Activated CD4-positive, alpha-beta memory T cell treated with anti-CD3 and anti-CD28 coated beads, Interleukin-2, amount 10 ng/mL, durations not matched to agents 7 days and 5 days (primary cell): ENCODE results near the gene KCNQ1. TPM values are rescaled to one million over a fixed set of nuclear protein-coding genes. Genes with fewer than 3 reads are reported as not detected.
"Not testable (repeated sequence)": the region's sequence is repeated elsewhere in the genome, so short reads cannot be mapped to it uniquely, and the experiment has no call there.

Source experiments
- CTCF ChIA-PET: fragments of 350-600 bp; sonication (Branson Sonifier 250); formaldehyde crosslinking; loops from one replicate; lab custom pipeline; 2021; ENCODE audit warnings: antibody characterized with exemption, inconsistent platforms; lab: Charles Lee
- POLR2A ChIA-PET: fragments of 350-600 bp; sonication (Branson Sonifier 250); formaldehyde crosslinking; loops from one replicate; lab custom pipeline; 2021; ENCODE audit warnings: antibody characterized with exemption; lab: Charles Lee
- DNase-seq: peaks from one replicate; pipeline ENCODE4 v3.0.0-alpha.2; 2020
- H3K27ac Mint-ChIP-seq: one replicate; pipeline ENCODE4 v1.8.0; 2021; ENCODE audit warnings: mild to moderate bottlenecking, mixed read lengths
- H3K27me3 Mint-ChIP-seq: one replicate; pipeline ENCODE4 v1.8.0; 2021; ENCODE audit warnings: mixed read lengths
- H3K36me3 Mint-ChIP-seq: one replicate; pipeline ENCODE4 v1.8.0; 2021; ENCODE audit warnings: low read depth, mixed read lengths
- H3K4me1 Mint-ChIP-seq: one replicate; pipeline ENCODE4 v1.8.0; 2021; ENCODE audit warnings: mixed read lengths
- H3K4me3 Mint-ChIP-seq: one replicate; pipeline ENCODE4 v1.8.0; 2021; ENCODE audit warnings: mild to moderate bottlenecking, mixed read lengths
- H3K9me3 Mint-ChIP-seq: one replicate; pipeline ENCODE4 v1.8.0; 2021; ENCODE audit warnings: mixed read lengths
- total RNA-seq, 2 experiments: library from RNA; stranded (reverse); gene quantifications; one replicate each; pipeline ENCODE4 v1.2.3, GENCODE V29; 2021

The KCNQ1 gene
- total RNA-seq, 2 experiments from 2014 or later, result 14.8 to 15.0 TPM

- DNase-seq, result no peak
- POLR2A ChIA-PET, result no interaction called here
- Mint-ChIP-seq H3K4me3 (no peak overlapping the region), H3K27ac (no peak overlapping the region), H3K9me3 (peaks cover 15% of the 10 kb centered on the region), H3K36me3 (peaks cover 16% of the 10 kb centered on the region), H3K4me1 (peaks cover 5% of the 10 kb centered on the region), H3K27me3 (peaks cover 3% of the 10 kb centered on the region)
- CTCF ChIA-PET, result no interaction called here
Measured at GRCh38 chr11:2473361-2474058, 28.7 kb downstream of the KCNQ1 start.

- Mint-ChIP-seq H3K9me3 (peaks cover 21% of the 10 kb centered on the region), H3K27me3 (no peaks in the 10 kb centered on the region), H3K36me3 (peaks cover 22% of the 10 kb centered on the region), H3K4me3 (no peak overlapping the region), H3K27ac (no peak overlapping the region), H3K4me1 (no peaks in the 10 kb centered on the region)
- ChIA-PET POLR2A (no interaction called here), CTCF (no interaction called here)
- no peak for DNase-seq
Measured at GRCh38 chr11:2474059-2474901, 29.5 kb downstream of the KCNQ1 start.

DNA sequence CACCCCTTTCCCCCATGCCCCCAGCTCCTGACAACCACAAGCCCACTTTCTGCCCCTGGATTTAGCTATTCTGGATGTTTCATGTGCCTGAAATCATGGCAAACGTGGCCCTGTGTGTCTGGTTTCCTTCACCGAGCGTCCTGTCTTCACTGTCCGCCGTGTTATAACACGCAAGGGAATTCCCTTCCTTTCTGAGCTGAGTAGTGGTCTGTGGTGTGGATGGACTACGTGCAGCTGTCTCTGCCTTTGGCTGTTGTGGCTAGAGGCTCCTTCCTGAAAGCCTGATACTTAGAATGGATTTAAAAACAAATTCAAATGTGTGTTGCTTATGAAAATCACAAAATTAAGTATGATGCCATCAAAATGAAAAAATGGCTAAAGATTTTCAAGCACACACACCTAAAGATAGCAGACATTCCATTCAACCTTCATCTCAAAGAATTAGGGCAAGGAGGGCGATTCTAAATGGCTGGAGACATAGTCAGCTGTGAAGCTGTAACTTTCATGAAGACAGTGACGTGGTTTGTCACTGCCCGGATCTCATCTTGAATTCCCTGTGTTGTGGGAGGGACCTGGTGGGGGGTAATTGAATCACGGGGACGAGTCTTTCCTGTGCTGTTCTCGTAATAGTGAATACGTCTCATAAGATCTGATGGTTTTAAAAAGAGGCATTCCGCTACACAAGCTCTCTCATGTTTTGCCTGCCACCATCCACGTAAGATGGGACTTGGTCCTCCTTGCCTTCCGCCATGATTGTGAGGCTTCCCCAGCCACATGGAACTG, 30.5 kb downstream of the KCNQ1 start:
- POLR2A ChIA-PET, result no interaction called here
- H3K4me1 Mint-ChIP-seq, result peaks cover 2% of the 10 kb centered on the region
- no peak for DNase-seq
- no peaks in the 10 kb centered on the region for H3K27me3 Mint-ChIP-seq
- H3K9me3 Mint-ChIP-seq, result peaks cover 29% of the 10 kb centered on the region
- no peak overlapping the region for H3K4me3 Mint-ChIP-seq
- H3K36me3 Mint-ChIP-seq, result peaks cover 32% of the 10 kb centered on the region
- CTCF ChIA-PET, result no interaction called here
- H3K27ac Mint-ChIP-seq, result no peak overlapping the region

DNA sequence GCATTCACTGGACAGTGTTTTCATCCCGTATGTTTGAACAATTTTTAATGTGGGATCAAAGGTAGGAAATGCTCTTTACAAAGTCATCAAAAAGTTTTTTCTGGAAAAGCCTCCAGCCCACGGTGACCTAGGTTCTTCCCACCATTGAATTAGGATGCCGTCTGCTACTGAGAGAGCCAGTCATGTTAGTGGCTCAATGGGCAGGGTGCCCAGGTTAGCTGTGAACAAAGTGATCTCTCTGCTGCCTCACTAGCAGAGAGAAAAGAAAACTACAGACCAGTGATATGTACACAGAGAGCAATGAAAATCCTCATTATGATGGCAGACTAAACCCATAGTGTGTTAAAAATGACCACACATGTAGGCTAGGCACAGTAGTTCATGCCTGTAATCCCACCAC, 32.4 kb downstream of the KCNQ1 start:
- CTCF ChIA-PET, result interaction anchor here (0.9 kb wide), 1 partner anchor 498 kb away, joined by 3 read pairs; no protein-coding TSS in a partner anchor
- Mint-ChIP-seq H3K27ac (no peak overlapping the region), H3K27me3 (no peaks in the 10 kb centered on the region), H3K4me1 (peaks cover 13% of the 10 kb centered on the region), H3K36me3 (peaks cover 36% of the 10 kb centered on the region), H3K4me3 (no peak overlapping the region), H3K9me3 (peaks cover 28% of the 10 kb centered on the region)
- no peak for DNase-seq
- POLR2A ChIA-PET, result no interaction called here

- Mint-ChIP-seq H3K27ac (no peak overlapping the region), H3K27me3 (no peaks in the 10 kb centered on the region), H3K9me3 (peaks cover 28% of the 10 kb centered on the region), H3K36me3 (peaks cover 36% of the 10 kb centered on the region), H3K4me3 (no peak overlapping the region), H3K4me1 (peaks cover 13% of the 10 kb centered on the region)
- ChIA-PET POLR2A (no interaction called here), CTCF (interaction anchor here (0.9 kb wide), 1 partner anchor 498 kb away, joined by 3 read pairs; no protein-coding TSS in a partner anchor)
- DNase-seq, result no peak
Measured at GRCh38 chr11:2477936-2478335, 33.1 kb downstream of the KCNQ1 start.

DNA sequence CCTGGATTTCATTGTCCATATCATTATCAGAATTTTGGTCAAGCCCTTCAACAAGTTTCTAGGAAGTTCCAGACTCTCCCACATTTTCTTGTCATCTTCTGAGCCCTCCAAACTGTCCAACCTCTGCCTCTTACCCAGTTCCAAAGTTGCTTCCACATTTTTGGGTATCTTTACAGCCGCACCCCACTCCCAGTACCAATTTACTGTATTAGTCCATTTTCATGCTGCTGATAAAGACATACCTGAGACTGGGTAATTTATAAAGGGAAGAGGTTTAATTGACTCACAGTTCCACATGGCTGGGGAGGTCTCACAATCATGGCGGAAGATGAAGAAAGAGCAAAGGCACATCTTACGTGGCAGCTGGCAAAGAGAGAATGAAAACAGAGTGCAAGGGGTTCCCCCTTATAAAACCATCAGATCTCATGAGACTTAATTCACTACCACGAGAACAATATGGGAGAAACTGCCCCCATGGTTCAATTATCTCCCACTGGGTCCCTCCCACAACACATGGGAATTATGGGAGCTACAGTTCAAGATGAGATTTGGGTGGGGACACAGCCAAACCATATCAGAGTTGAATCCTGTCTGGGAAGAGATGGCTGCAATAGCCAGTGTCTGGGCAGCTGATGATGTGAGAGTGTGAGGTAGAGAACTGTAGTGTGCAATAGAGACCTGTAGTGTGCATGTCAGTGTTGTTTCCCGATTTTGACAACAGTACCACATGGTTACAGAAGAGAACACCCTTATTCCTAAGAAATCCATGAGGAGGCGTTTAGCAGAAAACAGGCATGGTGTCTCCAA, 35.5 kb downstream of the KCNQ1 start:
- H3K27me3 Mint-ChIP-seq, H3K4me3 Mint-ChIP-seq, DNase-seq, POLR2A ChIA-PET, H3K27ac Mint-ChIP-seq, CTCF ChIA-PET: not testable (repeated sequence)
- Mint-ChIP-seq H3K36me3 (peaks cover 43% of the 10 kb centered on the region), H3K4me1 (peaks cover 13% of the 10 kb centered on the region), H3K9me3 (peaks cover 29% of the 10 kb centered on the region)

DNA sequence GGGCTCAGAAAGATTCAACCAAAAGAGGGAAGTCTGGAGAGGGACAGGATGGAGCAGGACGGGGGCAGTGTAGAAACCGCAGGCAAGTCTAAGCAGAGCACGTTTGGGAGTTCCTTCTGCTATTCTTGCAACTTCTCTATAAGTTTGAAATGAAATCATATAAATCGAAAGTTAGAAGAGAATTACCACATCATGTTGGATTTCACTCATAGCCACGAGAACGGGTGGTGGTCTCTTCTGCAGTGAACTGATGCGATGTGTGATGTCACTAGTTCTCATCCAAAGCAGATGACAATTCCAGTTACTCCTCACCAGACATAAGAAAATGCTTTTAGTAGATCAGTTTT, 36.0 kb downstream of the KCNQ1 start:
- H3K4me3 Mint-ChIP-seq, result no peak overlapping the region
- H3K27ac Mint-ChIP-seq, result no peak overlapping the region
- peaks cover 47% of the 10 kb centered on the region for H3K36me3 Mint-ChIP-seq
- peaks cover 34% of the 10 kb centered on the region for H3K9me3 Mint-ChIP-seq
- ChIA-PET POLR2A (no interaction called here), CTCF (no interaction called here)
- no peaks in the 10 kb centered on the region for H3K27me3 Mint-ChIP-seq
- H3K4me1 Mint-ChIP-seq, result peaks cover 13% of the 10 kb centered on the region
- DNase-seq, result no peak

- CTCF ChIA-PET, result no interaction called here
- no peak for DNase-seq
- H3K27ac Mint-ChIP-seq, result no peak overlapping the region
- H3K4me3 Mint-ChIP-seq, result no peak overlapping the region
- POLR2A ChIA-PET, result no interaction called here
- H3K9me3 Mint-ChIP-seq, result peaks cover 36% of the 10 kb centered on the region
- peaks cover 51% of the 10 kb centered on the region for H3K36me3 Mint-ChIP-seq
- H3K4me1 Mint-ChIP-seq, result peaks cover 13% of the 10 kb centered on the region
- H3K27me3 Mint-ChIP-seq, result no peaks in the 10 kb centered on the region
Measured at GRCh38 chr11:2481253-2481652, 36.4 kb downstream of the KCNQ1 start.

DNA sequence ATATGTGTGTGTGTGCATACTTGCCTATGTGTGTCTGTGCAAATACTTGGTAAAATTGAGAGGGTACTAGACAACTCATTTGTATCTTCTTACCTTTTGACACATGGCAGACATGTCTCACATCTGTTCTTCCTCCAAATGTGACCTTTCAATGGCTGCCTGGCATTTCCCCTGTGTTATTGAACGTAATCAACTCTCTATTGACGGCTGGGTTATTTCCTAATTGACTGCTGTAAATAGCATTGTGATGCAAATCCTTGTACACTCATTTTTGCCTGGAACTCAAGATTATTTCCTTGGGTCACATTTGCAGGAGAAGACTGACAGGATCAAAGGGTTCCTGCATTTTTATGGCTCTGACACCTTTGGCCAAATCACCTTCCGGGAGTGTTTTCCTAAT, 37.4 kb downstream of the KCNQ1 start:
- Mint-ChIP-seq H3K9me3 (peaks cover 42% of the 10 kb centered on the region), H3K4me1 (peaks cover 13% of the 10 kb centered on the region), H3K36me3 (peaks cover 51% of the 10 kb centered on the region), H3K4me3 (no peak overlapping the region), H3K27ac (no peak overlapping the region), H3K27me3 (no peaks in the 10 kb centered on the region)
- CTCF ChIA-PET, result no interaction called here
- POLR2A ChIA-PET, result no interaction called here
- no peak for DNase-seq

GRCh38 chr11:2482745-2483144, 37.9 kb downstream of the KCNQ1 start:
- peaks cover 13% of the 10 kb centered on the region for H3K4me1 Mint-ChIP-seq
- H3K9me3 Mint-ChIP-seq, result peaks cover 42% of the 10 kb centered on the region
- DNase-seq, result no peak
- POLR2A ChIA-PET, result no interaction called here
- CTCF ChIA-PET, result no interaction called here
- H3K36me3 Mint-ChIP-seq, result peaks cover 49% of the 10 kb centered on the region
- H3K4me3 Mint-ChIP-seq, result no peak overlapping the region
- H3K27ac Mint-ChIP-seq, result no peak overlapping the region
- no peaks in the 10 kb centered on the region for H3K27me3 Mint-ChIP-seq

DNA sequence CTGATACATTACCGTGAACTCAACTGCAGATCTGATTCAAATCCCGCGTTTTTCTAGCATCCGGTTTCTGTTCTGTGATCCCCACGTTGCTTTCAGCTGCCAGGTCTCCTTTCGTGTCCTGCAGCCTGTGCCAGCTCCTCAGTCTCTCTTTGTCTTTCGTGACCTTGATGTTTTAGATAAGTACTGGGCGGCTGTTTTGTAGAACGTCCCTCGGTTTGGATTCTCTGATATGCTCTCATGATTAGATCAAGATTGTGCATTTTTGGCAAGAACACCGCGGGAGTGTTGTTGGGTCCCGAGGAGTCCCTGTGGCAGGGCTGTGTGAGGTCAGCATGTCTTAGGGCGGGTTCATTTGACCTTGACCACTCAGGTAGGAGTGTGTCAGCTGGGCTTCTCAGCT, 38.6 kb downstream of the KCNQ1 start:
- H3K27me3 Mint-ChIP-seq, result no peaks in the 10 kb centered on the region
- H3K36me3 Mint-ChIP-seq, result peaks cover 50% of the 10 kb centered on the region
- no peak overlapping the region for H3K4me3 Mint-ChIP-seq
- peaks cover 13% of the 10 kb centered on the region for H3K4me1 Mint-ChIP-seq
- H3K27ac Mint-ChIP-seq, result no peak overlapping the region
- ChIA-PET POLR2A (no interaction called here), CTCF (no interaction called here)
- no peak for DNase-seq
- H3K9me3 Mint-ChIP-seq, result peaks cover 44% of the 10 kb centered on the region

GRCh38 chr11:2484576-2485125, 39.8 kb downstream of the KCNQ1 start:
- Mint-ChIP-seq H3K36me3 (peaks cover 46% of the 10 kb centered on the region), H3K4me1 (peaks cover 13% of the 10 kb centered on the region), H3K27me3 (no peaks in the 10 kb centered on the region), H3K4me3 (no peak overlapping the region), H3K27ac (no peak overlapping the region), H3K9me3 (peaks cover 47% of the 10 kb centered on the region)
- DNase-seq, result no peak
- POLR2A ChIA-PET, result no interaction called here
- CTCF ChIA-PET, result no interaction called here
